PC-3 (cell line): Measurements from ENCODE around the gene HERC2. TPM values are rescaled to one million over a fixed set of nuclear protein-coding genes. Genes with fewer than 3 reads are reported as not detected.

Experiments used
- ATAC-seq: fragments of 200-7000 bp; cut with Tn5 transposase; 2 replicates; pipeline ENCODE4 v1.9.1; 2020; ENCODE audit warnings: mild to moderate bottlenecking, moderate library complexity
- BruUV-seq: library from RNA; stranded (reverse); fragments of 400-500 nt; replicated peaks from 2 replicates; lab custom pipeline; 2021; lab: Mats Ljungman, UMichigan
- CTCF ChIA-PET: fragments of 300-600 bp; sonication (Branson Sonifier 250); formaldehyde crosslinking; loops from one replicate; lab custom pipeline; 2022; ENCODE audit warnings: antibody characterized with exemption; lab: Charles Lee
- POLR2A ChIA-PET: fragments of 300-600 bp; sonication (Branson Sonifier 250); formaldehyde crosslinking; loops from one replicate; lab custom pipeline; 2022; ENCODE audit warnings: antibody characterized with exemption; ENCODE audit not compliant: unreplicated experiment; lab: Charles Lee
- DNase-seq: peaks from one replicate; pipeline ENCODE4 v3.0.0-alpha.2; 2015
- H2AFZ ChIP-seq: fragments of 300-600 bp; sonication (generic); 2 replicates; pipeline ENCODE4 v1.6.0; 2016; ENCODE audit warnings: antibody characterized with exemption, low read length
- H3F3A ChIP-seq: fragments of 300-600 bp; sonication (generic); one replicate; pipeline ENCODE4 v1.6.0; 2017; ENCODE audit warnings: antibody characterized with exemption, low read length, control low read depth, mild to moderate bottlenecking; ENCODE audit not compliant: unreplicated experiment
- H3K27ac ChIP-seq: fragments of 300-600 bp; sonication (generic); 2 replicates; pipeline ENCODE4 v1.5.1; 2016; ENCODE audit warnings: mild to moderate bottlenecking, low read length
- H3K27me3 ChIP-seq: fragments of 300-600 bp; sonication (generic); 2 replicates; pipeline ENCODE4 v1.6.1; 2016; ENCODE audit warnings: low read length, mixed read lengths
- H3K36me3 ChIP-seq: fragments of 300-600 bp; sonication (generic); 2 replicates; pipeline ENCODE4 v1.6.1; 2016; ENCODE audit warnings: low read depth, mixed run types, low read length, mixed read lengths
- H3K4me1 ChIP-seq: fragments of 300-600 bp; sonication (generic); 2 replicates; pipeline ENCODE4 v1.5.1; 2016; ENCODE audit warnings: low read length; ENCODE audit not compliant: insufficient read depth
- H3K4me2 ChIP-seq: fragments of 300-600 bp; sonication (generic); 2 replicates; pipeline ENCODE4 v1.6.0; 2016; ENCODE audit warnings: low read length
- H3K4me3 ChIP-seq: fragments of 300-600 bp; sonication (generic); 2 replicates; pipeline ENCODE4 v1.5.1; 2016; ENCODE audit warnings: mild to moderate bottlenecking, low read length, mixed read lengths
- H3K79me2 ChIP-seq: fragments of 300-600 bp; sonication (generic); 2 replicates; pipeline ENCODE4 v1.6.1; 2017; ENCODE audit warnings: low read length, mixed read lengths
- H3K9ac ChIP-seq: fragments of 300-600 bp; sonication (generic); 2 replicates; pipeline ENCODE4 v1.6.0; 2016; ENCODE audit warnings: mild to moderate bottlenecking, low read length
- H3K9me2 ChIP-seq: fragments of 300-600 bp; sonication (generic); replicated peaks from 2 replicates; pipeline ENCODE4 v1.6.1; 2016; ENCODE audit warnings: mixed run types, low read length, mixed read lengths
- H3K9me3 ChIP-seq: fragments of 300-600 bp; sonication (generic); 2 replicates; pipeline ENCODE4 v1.6.1; 2016; ENCODE audit warnings: low read length, mixed read lengths
- H4K20me1 ChIP-seq: fragments of 300-600 bp; sonication (generic); 2 replicates; pipeline ENCODE4 v1.6.1; 2016; ENCODE audit warnings: low read length, mixed read lengths
- EZH2 ChIP-seq: fragments of 300-600 bp; sonication (generic); IDR thresholded peaks from one replicate; pipeline ENCODE4 v1.6.1; 2017; ENCODE audit warnings: antibody characterized with exemption, mild to moderate bottlenecking, low read length; ENCODE audit not compliant: unreplicated experiment
- EZH2phosphoT487 ChIP-seq: fragments of 300-600 bp; sonication (generic); IDR thresholded peaks from 2 replicates; pipeline ENCODE4 v1.6.1; 2018; ENCODE audit warnings: mild to moderate bottlenecking, antibody characterized with exemption, low read length, borderline replicate concordance
- intact Hi-C: fragments of 100-400 bp; cut with micrococcal nuclease; formaldehyde crosslinking; loops from 2 replicates; pipeline ENCODE4 v1.9.0; 2023
- total RNA-seq: library from RNA; depleted of rRNA; stranded (reverse); fragments of >200 nt; gene quantifications from 2 replicates; pipeline ENCODE4 v1.2.3, GENCODE V29; 2014
- TF ChIP-seq, protein P1 (sequence below): fragments of 300-600 bp; sonication (generic); conservative IDR thresholded peaks from 2 replicates; pipeline ENCODE4 v1.5.1; 2017; ENCODE audit warnings: antibody characterized with exemption, low read depth, mild to moderate bottlenecking, low read length

Gene HERC2
- total RNA-seq, 1 experiment from 2014 or later, result 45.9 TPM

DNA sequence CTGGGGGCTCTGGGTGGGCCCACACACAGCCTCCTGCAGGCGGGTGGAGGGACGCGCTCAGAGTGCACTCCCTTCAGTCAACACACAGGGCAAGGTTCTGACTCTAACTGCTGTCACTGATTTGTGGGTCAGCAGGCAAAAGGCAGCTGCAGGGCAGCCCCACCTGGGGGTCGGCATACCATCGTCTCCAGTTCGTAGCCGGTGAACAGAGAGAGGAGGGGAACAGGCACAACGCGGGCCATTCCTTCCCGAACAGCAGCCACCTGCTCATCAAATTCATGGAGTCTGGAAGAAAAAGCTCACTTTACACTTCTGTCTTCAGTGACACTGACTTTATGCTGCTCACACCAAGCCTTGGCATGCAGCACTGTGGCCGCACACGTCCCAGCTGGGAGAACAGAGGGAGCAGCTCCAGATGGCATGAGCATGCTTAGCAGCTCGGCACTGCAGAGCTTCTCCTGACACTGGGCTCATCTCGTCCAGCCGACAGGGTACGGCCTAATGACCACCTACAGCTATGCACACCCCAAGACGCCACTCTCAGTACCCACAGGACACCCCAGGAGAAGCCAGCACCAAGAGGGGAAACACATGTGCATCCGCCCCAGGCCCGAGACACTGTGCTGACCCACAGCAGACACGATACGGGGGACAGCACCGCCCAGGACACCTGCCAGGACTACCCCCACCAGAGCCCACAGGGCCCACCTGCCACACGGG, 208.4 kb downstream of the HERC2 start:
- H3K4me3 ChIP-seq, result no peak overlapping the region
- POLR2A ChIA-PET, result no interaction called here
- peaks cover 14% of the 10 kb centered on the region; the same call in 1 of the 2 replicates for H3K36me3 ChIP-seq
- ATAC-seq (no peak), DNase-seq (no peak)
- no TSS peak for BruUV-seq
- no peaks in the 10 kb centered on the region for H3F3A ChIP-seq
- CTCF ChIA-PET, result no interaction called here
- TF ChIP-seq EZH2 (no peak), EZH2phosphoT487 (no peak)
- TF ChIP-seq, protein P1, sequence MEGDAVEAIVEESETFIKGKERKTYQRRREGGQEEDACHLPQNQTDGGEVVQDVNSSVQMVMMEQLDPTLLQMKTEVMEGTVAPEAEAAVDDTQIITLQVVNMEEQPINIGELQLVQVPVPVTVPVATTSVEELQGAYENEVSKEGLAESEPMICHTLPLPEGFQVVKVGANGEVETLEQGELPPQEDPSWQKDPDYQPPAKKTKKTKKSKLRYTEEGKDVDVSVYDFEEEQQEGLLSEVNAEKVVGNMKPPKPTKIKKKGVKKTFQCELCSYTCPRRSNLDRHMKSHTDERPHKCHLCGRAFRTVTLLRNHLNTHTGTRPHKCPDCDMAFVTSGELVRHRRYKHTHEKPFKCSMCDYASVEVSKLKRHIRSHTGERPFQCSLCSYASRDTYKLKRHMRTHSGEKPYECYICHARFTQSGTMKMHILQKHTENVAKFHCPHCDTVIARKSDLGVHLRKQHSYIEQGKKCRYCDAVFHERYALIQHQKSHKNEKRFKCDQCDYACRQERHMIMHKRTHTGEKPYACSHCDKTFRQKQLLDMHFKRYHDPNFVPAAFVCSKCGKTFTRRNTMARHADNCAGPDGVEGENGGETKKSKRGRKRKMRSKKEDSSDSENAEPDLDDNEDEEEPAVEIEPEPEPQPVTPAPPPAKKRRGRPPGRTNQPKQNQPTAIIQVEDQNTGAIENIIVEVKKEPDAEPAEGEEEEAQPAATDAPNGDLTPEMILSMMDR, result no peak
- no peaks in the 10 kb centered on the region for H3K9me3 ChIP-seq
- H4K20me1 ChIP-seq, result no peaks in the 10 kb centered on the region
- no peaks in the 10 kb centered on the region for H3K9me2 ChIP-seq
- H3K79me2 ChIP-seq, result no peaks in the 10 kb centered on the region
- intact Hi-C loops, result no loop called here
- H3K4me2 ChIP-seq, result no peak overlapping the region
- no peak overlapping the region for H3K9ac ChIP-seq
- H3K27me3 ChIP-seq, result no peaks in the 10 kb centered on the region
- H3K27ac ChIP-seq, result no peak overlapping the region
- no peaks in the 10 kb centered on the region for H3K4me1 ChIP-seq
- H2AFZ ChIP-seq, result no peak overlapping the region

DNA sequence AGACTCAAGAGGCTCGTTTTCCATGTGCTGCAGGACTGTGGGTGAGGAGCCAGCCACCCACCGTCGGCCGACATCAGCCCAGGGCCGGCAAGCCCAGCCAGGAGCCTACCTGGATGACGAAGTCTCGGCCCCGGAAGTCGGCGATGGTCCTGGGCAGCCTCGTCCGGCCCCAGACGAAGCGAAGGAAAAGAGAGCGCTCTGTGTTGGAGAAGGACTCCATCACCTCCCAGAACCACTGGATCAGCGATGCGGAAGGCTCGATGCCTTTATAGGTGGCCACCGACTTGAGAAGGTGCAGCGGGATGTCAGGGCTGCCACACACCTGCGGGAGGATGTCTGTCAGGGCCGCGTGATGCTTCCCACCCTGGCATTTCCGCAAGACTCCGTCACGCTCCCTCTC, 209.0 kb downstream of the HERC2 start:
- Histone ChIP-seq H4K20me1 (no peaks in the 10 kb centered on the region), H3K36me3 (peaks cover 14% of the 10 kb centered on the region; the same call in 1 of the 2 replicates), H3K4me1 (no peaks in the 10 kb centered on the region), H3K79me2 (no peaks in the 10 kb centered on the region), H3K4me3 (no peak overlapping the region), H3K9me2 (no peaks in the 10 kb centered on the region), H3K9me3 (no peaks in the 10 kb centered on the region), H3K27ac (no peak overlapping the region), H3F3A (no peaks in the 10 kb centered on the region), H3K27me3 (no peaks in the 10 kb centered on the region), H3K4me2 (no peak overlapping the region), H3K9ac (no peak overlapping the region), H2AFZ (no peak overlapping the region)
- no peak for ATAC-seq
- CTCF ChIA-PET, result no interaction called here
- BruUV-seq, result no TSS peak
- DNase-seq, result no peak
- POLR2A ChIA-PET, result no interaction called here
- TF ChIP-seq EZH2, result no peak
- intact Hi-C loops, result no loop called here

DNA sequence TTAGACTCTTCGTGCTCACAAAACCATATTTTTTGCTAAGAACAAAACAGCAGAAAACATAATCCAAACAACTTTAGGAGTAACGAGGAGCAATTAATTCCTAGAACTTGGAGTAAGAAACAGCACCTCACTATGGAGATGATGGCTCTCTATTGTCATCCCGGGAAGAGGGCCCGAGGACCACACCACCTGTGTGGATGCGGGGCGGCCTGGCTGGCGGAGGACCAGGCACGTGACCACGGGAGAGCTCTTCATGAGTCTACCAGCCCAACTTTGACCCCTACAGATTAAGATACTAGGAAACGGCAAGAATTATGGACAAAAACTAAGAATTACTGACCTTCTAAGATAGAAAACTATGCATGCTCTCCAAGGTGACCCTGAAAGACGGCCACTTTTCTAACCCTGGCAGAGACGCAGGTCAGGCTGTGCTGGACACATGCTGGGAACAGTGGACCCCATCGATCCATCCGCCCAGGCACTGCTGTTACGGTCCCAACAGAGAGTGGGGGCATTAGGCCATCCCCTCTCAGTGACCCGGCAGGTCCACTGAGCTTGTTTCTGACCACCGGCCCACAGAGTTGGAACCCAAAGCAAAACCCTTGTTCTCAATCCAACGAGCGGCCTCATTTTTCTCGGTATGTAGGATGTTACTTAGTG, 209.7 kb downstream of the HERC2 start:
- ATAC-seq (no peak), DNase-seq (no peak)
- H3K4me1 ChIP-seq, result no peaks in the 10 kb centered on the region
- H3K4me2 ChIP-seq, result no peak overlapping the region
- no peaks in the 10 kb centered on the region for H3F3A ChIP-seq
- no peak for TF ChIP-seq EZH2
- no peak for TF ChIP-seq EZH2phosphoT487
- TF ChIP-seq, protein P1, result no peak
- H3K9me3 ChIP-seq, result no peaks in the 10 kb centered on the region
- H3K4me3 ChIP-seq, result no peak overlapping the region
- no TSS peak for BruUV-seq
- POLR2A ChIA-PET, result no interaction called here
- H3K9ac ChIP-seq, result no peak overlapping the region
- no peaks in the 10 kb centered on the region for H3K79me2 ChIP-seq
- CTCF ChIA-PET, result no interaction called here
- no peak overlapping the region for H2AFZ ChIP-seq
- peaks cover 14% of the 10 kb centered on the region; the same call in 1 of the 2 replicates for H3K36me3 ChIP-seq
- peaks cover 4% of the 10 kb centered on the region; the same call in 1 of the 2 replicates for H3K27me3 ChIP-seq
- H4K20me1 ChIP-seq, result no peaks in the 10 kb centered on the region
- no peaks in the 10 kb centered on the region for H3K9me2 ChIP-seq
- H3K27ac ChIP-seq, result no peak overlapping the region
- intact Hi-C loops, result no loop called here
